GM19467 (cell line): Measurements from ENCODE around the gene WBP1.

Source experiments
- ATAC-seq: cut with Tn5 transposase; IDR thresholded peaks from one replicate; pipeline ENCODE4 v1.9.1; 2021; ENCODE audit warnings: mild to moderate bottlenecking, moderate library complexity; ENCODE audit not compliant: unreplicated experiment

WBP1 gene

DNA sequence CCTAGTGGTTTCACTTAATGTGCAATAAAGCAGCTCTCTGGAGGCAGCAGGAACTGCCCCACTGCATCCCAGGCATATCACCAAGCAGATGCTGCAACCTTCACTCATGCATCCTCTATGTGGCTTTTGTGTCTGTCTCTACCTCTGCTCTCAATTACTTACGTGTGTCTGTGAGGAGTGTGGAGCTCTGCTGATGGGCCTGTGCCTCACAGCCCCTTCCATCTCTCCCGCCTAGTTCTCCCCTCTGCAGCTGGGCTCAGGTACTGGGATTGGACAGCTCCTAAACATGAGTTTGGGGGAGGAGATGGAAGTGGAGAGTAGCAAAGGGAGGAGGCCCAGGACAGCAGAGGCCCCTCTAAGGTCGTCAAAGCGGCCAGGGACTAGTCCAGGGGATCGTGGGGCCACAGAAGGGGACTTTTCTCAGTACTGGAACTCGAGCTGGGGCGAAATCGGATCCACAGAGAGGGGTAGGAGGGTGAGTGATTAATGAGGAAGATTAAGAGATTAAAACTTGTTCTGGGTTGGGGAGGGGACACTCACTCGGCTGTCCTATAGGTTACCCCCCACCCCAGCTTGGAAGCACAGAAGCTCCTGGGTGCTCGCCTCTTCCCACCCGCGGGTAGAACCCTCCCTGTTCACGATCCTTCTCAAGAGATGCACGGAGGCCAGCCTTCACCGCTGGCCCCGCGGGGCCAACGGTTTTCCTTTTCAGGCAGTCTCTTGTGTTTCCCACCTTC, 43.3 kb downstream of the WBP1 start:
- no peak for ATAC-seq

DNA sequence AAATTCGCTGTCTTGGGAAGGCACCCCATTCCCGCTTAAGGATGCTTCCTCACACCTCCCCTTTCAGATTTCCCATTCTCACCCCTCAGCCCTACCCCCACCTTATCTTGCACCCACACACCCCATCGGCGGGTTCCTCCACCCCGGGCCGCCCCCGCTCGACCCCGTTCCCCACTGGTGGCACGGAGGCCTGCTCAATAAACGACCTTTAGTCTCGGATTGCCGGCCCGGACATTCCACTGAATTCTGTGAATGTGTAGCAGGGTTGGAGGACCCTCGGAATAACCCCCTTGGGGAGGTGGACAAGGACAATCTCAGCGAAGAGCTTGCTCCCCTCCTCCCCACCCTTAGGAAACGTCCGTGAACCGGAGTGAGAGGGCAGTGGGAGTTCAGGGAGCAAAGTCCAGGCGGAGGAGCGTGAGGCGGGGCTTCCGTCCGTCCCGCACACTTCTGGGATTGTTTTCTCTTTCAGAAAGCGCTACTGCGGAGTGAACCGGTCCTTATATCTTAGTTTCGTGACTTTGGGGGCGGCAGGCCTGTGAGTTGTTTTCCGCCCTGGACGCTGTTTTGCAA, 44.0 kb downstream of the WBP1 start:
- ATAC-seq = no peak

DNA sequence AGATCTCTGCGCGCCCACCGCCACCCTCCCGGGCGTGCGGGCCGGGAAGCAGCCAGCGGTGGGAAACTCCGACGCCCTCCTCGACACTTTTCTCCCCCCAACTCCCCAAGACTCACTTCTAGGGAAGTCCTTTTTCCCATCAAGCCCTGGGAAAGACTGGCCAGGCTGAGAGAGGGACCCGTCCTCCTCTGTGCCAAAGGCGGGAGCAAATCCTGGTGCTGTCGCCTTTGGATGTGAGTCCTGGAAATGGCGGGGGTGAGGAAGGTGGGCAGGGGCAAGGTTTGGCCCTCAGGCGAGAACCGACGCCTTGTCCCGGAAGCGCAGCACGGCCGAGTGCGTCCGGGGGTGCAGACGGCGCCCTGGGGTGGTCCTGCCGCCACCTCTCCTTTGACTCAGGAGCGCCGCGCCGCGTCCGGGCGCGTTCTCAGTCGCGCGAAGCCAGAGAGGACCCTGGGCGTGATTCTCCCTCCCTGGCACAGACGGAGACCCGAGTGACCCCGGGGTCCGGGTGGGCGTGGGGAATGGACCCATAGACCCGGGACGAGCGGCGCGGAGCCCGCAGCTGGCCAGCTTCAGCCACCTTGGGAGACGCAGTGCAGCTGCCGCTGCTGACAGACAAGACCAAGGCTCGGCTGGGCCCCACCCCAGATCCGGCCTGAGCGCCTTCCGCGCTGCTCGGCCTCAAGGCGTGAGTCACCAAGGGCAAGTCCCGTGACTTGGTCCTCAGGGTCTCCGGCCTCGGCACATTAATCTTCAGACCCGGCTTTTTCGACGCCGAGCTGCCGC, 44.7 kb downstream of the WBP1 start:
- ATAC-seq = peak; percentile 30

DNA sequence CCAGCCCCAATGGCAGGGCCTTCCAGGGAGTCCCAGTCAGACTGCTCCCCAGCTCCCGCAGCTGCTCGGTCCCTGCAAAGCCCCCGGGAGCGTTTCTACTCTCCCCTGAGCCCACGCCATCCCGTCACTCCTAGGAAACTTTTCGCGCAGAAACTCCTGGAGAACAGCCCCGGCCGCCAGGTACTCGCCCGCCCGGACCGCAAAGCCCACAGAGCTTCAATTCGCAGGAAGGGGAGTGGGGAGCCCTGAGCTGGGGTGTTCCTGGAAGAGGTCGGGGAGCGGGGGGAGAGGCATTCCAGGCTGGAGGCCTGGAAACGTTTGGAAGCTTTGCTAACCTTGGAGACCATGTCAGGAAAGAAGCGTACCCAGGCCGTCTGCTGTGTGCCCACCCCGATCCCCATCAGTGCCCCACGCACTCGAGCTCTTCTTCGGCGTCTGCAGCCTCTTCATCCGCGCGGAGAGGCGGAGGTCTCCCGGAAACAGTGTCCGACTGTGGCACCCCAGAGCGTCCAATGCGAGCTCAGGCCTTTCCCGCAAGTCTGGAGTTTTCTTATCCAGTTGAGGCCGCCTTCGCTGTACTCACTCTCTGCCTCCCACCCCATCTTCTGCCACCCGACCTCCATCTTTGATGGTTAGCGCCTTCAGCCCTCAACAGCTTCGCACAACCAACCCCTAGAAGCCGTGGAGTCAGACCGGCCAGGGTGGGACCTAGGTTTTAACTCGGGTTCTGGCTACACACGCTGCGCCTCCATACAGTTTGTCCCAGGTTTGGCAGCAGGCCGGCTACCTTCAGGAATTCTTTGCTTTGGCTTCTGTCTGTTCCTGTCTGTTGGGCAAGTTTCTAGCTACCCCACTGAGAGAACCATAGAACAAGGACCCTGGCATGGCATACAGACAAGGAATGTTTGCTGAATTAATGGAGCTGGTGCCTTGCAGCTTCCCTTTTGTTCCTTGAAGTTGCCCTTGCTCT, 45.6 kb downstream of the WBP1 start:
- ATAC-seq = no peak

DNA sequence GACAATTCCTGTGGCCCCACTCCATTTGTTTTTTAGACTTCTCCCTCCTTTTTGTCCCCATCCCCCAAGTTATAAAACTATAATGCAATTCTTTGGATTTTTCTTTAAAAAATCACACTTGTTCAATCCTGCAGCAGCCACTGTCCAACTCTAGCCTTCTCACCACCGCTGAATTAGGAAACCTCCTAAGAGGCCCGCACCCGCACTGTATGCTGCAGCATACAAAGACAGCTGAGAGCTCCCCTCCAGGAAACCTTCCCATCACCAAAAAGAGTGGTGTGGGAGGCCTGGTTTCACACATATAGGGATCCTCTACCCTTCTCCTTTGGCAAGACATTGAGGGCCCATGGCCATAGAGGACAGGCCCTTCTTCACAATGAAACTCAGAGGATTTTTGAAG, 46.4 kb downstream of the WBP1 start:
- ATAC-seq = no peak

DNA sequence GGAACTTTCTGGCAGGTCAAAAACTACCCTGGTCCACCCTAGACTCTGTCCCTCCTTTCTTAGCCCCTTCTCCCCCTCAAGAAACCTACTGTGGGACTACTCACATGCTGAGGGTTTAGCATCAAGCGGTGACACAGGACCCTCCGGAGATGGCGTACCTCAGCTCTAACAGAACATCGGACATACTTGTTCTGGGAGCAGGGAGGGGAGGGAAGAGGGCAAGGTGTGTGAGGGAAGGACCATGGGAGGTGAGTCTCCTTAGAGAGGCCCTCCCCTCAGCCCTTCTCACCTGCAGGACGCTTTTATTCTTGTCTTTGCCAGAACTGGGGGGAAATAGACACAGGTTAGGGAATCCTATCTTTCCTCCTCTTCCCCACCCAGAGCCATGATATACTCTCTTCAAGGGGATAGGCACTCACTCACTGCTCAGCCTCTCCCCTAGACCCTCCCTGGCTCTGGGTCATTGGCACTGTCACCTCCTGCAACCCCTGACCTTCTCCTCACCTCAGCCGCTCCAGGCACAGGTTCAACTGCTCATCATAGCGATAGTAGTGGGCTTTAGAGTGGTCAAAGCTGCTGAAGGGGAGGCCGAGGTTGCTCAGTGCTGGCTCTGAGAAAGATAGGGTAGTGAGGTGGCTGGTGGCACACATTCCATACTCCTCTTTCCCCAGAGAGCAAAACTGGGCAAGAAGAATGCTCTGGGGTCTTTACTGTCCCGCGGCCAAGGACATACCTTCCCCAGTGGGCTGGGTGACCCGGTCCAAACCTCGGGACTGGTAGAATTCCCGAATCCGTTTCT, 47.4 kb downstream of the WBP1 start:
- ATAC-seq = no peak

DNA sequence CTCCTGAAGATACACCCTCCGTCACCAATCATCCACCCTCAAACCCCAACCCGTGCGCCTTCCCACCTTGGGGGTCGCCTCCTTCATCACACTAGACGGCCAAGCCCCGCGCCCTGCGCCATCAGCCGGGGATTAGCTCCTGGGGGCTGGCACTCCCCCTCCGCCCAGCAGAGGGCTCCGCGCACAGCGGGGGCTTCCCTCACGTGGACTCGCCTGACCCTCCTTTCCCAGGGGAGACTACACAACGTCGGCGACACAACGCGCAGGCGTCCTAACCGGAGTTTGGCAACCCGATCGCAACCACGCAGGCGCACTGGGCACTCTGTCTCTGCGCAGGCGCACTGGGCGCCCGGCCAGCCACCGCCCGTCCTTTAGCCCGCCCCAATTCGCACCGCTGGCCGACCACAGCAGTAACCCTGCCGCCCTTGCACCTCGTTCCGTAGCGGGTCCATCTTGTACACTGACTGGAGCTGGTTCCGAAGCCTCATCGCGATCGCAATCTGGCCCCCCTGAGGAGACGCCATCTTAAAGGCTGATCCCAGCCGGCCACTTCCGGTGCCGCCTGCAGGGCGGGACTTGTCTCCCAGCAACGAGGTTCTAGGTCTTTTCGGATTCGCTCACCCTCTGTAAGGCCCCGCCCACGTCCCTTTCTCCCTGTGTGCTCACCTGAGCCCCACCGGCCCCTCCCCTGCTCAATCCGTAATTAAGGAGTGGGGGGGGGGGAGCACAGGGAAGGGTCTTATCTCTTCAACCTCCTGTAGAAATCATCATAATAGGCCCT, 49.1 kb downstream of the WBP1 start, which contains the start of gene PCGF1:
TSS of gene PCGF1 (minus strand) at position 551 of the 781 bp plus-strand sequence. CDS start at position 524, 27 bp downstream.
- ATAC-seq = peak; percentile 85

DNA sequence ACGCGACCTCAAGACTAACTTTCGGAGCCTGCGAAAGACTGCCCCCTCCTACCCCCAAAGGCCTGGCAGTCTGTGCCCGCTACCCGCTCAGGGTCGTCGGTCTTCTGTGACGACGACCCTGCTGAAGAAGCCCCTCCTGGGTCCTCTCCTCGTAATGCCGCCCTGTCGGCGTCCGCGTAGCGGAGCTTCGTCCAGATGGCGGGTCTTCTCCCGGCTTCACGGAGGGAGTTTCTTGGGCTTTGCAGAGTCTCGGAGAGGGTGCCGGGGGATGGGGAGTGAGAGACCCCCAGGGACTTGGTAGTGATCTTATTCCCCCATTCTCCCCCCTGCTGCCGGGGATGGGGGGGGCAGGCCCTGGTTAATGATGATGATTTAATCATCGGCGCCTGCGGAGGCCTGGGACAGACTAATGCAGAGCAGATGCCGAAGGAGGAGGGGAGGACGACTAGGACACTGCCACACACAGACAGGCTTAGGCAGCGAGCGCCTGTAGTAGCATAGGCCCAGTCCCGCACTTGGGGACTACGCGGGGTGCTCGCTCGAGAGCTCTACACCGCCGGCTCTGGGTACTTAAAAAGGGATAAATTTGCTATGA, 49.8 kb downstream of the WBP1 start:
- peak; percentile 3 for ATAC-seq

DNA sequence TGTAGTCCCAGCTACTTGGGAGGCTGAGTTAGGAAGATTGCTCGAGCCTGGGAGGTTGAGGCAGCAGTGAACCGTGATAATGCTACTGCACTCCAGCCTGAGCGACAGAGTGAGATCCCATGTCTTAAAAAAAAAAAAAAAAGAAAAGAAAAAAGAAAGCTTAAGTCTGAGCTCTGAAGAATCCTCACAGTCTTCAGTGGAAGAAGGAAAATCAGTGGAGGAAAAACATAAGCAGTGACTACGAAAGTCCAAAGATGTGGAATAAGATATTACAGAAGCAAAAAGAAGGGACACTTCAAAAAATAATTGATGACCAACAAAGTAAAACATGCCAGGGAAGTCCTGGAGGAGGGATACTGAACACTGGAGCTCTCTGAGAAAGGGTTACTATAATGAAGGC, 52.0 kb downstream of the WBP1 start:
- no peak for ATAC-seq
